PC-3 (cell line): ENCODE results near the gene UBTD1. TPM values are rescaled to one million over a fixed set of nuclear protein-coding genes. Genes with fewer than 3 reads are reported as not detected.

Source experiments
- ATAC-seq: fragments of 200-7000 bp; cut with Tn5 transposase; 2 replicates; pipeline ENCODE4 v1.9.1; 2020; ENCODE audit warnings: mild to moderate bottlenecking, moderate library complexity
- BruUV-seq: library from RNA; stranded (reverse); fragments of 400-500 nt; replicated peaks from 2 replicates; lab custom pipeline; 2021; lab: Mats Ljungman, UMichigan
- CTCF ChIA-PET: fragments of 300-600 bp; sonication (Branson Sonifier 250); formaldehyde crosslinking; loops from one replicate; lab custom pipeline; 2022; ENCODE audit warnings: antibody characterized with exemption; lab: Charles Lee
- POLR2A ChIA-PET: fragments of 300-600 bp; sonication (Branson Sonifier 250); formaldehyde crosslinking; loops from one replicate; lab custom pipeline; 2022; ENCODE audit warnings: antibody characterized with exemption; ENCODE audit not compliant: unreplicated experiment; lab: Charles Lee
- DNase-seq: peaks from one replicate; pipeline ENCODE4 v3.0.0-alpha.2; 2015
- H2AFZ ChIP-seq: fragments of 300-600 bp; sonication (generic); 2 replicates; pipeline ENCODE4 v1.6.0; 2016; ENCODE audit warnings: antibody characterized with exemption, low read length
- H3F3A ChIP-seq: fragments of 300-600 bp; sonication (generic); one replicate; pipeline ENCODE4 v1.6.0; 2017; ENCODE audit warnings: antibody characterized with exemption, low read length, control low read depth, mild to moderate bottlenecking; ENCODE audit not compliant: unreplicated experiment
- H3K27ac ChIP-seq: fragments of 300-600 bp; sonication (generic); 2 replicates; pipeline ENCODE4 v1.5.1; 2016; ENCODE audit warnings: mild to moderate bottlenecking, low read length
- H3K27me3 ChIP-seq: fragments of 300-600 bp; sonication (generic); 2 replicates; pipeline ENCODE4 v1.6.1; 2016; ENCODE audit warnings: low read length, mixed read lengths
- H3K36me3 ChIP-seq: fragments of 300-600 bp; sonication (generic); 2 replicates; pipeline ENCODE4 v1.6.1; 2016; ENCODE audit warnings: low read depth, mixed run types, low read length, mixed read lengths
- H3K4me1 ChIP-seq: fragments of 300-600 bp; sonication (generic); 2 replicates; pipeline ENCODE4 v1.5.1; 2016; ENCODE audit warnings: low read length; ENCODE audit not compliant: insufficient read depth
- H3K4me2 ChIP-seq: fragments of 300-600 bp; sonication (generic); 2 replicates; pipeline ENCODE4 v1.6.0; 2016; ENCODE audit warnings: low read length
- H3K4me3 ChIP-seq: fragments of 300-600 bp; sonication (generic); 2 replicates; pipeline ENCODE4 v1.5.1; 2016; ENCODE audit warnings: mild to moderate bottlenecking, low read length, mixed read lengths
- H3K79me2 ChIP-seq: fragments of 300-600 bp; sonication (generic); 2 replicates; pipeline ENCODE4 v1.6.1; 2017; ENCODE audit warnings: low read length, mixed read lengths
- H3K9ac ChIP-seq: fragments of 300-600 bp; sonication (generic); 2 replicates; pipeline ENCODE4 v1.6.0; 2016; ENCODE audit warnings: mild to moderate bottlenecking, low read length
- H3K9me2 ChIP-seq: fragments of 300-600 bp; sonication (generic); replicated peaks from 2 replicates; pipeline ENCODE4 v1.6.1; 2016; ENCODE audit warnings: mixed run types, low read length, mixed read lengths
- H3K9me3 ChIP-seq: fragments of 300-600 bp; sonication (generic); 2 replicates; pipeline ENCODE4 v1.6.1; 2016; ENCODE audit warnings: low read length, mixed read lengths
- H4K20me1 ChIP-seq: fragments of 300-600 bp; sonication (generic); 2 replicates; pipeline ENCODE4 v1.6.1; 2016; ENCODE audit warnings: low read length, mixed read lengths
- CTCF ChIP-seq: fragments of 300-600 bp; sonication (generic); conservative IDR thresholded peaks from 2 replicates; pipeline ENCODE4 v1.5.1; 2017; ENCODE audit warnings: antibody characterized with exemption, low read depth, mild to moderate bottlenecking, low read length
- EZH2 ChIP-seq: fragments of 300-600 bp; sonication (generic); IDR thresholded peaks from one replicate; pipeline ENCODE4 v1.6.1; 2017; ENCODE audit warnings: antibody characterized with exemption, mild to moderate bottlenecking, low read length; ENCODE audit not compliant: unreplicated experiment
- EZH2phosphoT487 ChIP-seq: fragments of 300-600 bp; sonication (generic); IDR thresholded peaks from 2 replicates; pipeline ENCODE4 v1.6.1; 2018; ENCODE audit warnings: mild to moderate bottlenecking, antibody characterized with exemption, low read length, borderline replicate concordance
- intact Hi-C: fragments of 100-400 bp; cut with micrococcal nuclease; formaldehyde crosslinking; loops from 2 replicates; pipeline ENCODE4 v1.9.0; 2023
- total RNA-seq: library from RNA; depleted of rRNA; stranded (reverse); fragments of >200 nt; gene quantifications from 2 replicates; pipeline ENCODE4 v1.2.3, GENCODE V29; 2014

The UBTD1 gene
- total RNA-seq, 1 experiment from 2014 or later, result 18.5 TPM

GRCh38 chr10:97572214-97572989 is 73.7 kb downstream of the UBTD1 start, which contains the start of gene ANKRD2:
Gene ANKRD2, plus strand, starts transcription at chr10:97572779. Its CDS starts 10 bp downstream, at chr10:97572789.
- H3K79me2 ChIP-seq, result no peaks in the 10 kb centered on the region
- H3K9ac ChIP-seq, result no peak within 1 kb of the TSS
- H3K4me3 ChIP-seq, result no peak within 1 kb of the TSS
- no peaks in the 10 kb centered on the region for H4K20me1 ChIP-seq
- DNase-seq, result peak; percentile 70
- H3K36me3 ChIP-seq, result no peaks in the 10 kb centered on the region
- BruUV-seq, result no TSS peak
- CTCF ChIA-PET, result interaction anchor here (1.7 kb wide), 1 partner anchor 40 kb away, joined by 9 read pairs; no protein-coding TSS in a partner anchor
- H3K27ac ChIP-seq, result peak within 1 kb of the TSS; percentile 73
- H3K9me2 ChIP-seq, result no peaks in the 10 kb centered on the region
- POLR2A ChIA-PET, result no interaction called here
- intact Hi-C loops, result no loop called here
- H3F3A ChIP-seq, result peaks cover 4% of the 10 kb centered on the region
- no peaks in the 10 kb centered on the region for H3K27me3 ChIP-seq
- H2AFZ ChIP-seq, result no peak within 1 kb of the TSS
- H3K9me3 ChIP-seq, result no peaks in the 10 kb centered on the region
- TF ChIP-seq CTCF (peak; percentile 85), EZH2 (no peak)
- peak; percentile 34 for ATAC-seq
- peaks cover 41% of the 10 kb centered on the region for H3K4me1 ChIP-seq
- H3K4me2 ChIP-seq, result peak within 1 kb of the TSS; percentile 67

GRCh38 chr10:97573021-97573420 is 74.3 kb downstream of the UBTD1 start:
- ChIA-PET POLR2A (no interaction called here), CTCF (no interaction called here)
- H3K27me3 ChIP-seq, result no peaks in the 10 kb centered on the region
- H3K9me2 ChIP-seq, result no peaks in the 10 kb centered on the region
- no peaks in the 10 kb centered on the region for H4K20me1 ChIP-seq
- H3K36me3 ChIP-seq, result no peaks in the 10 kb centered on the region
- H3K79me2 ChIP-seq, result no peaks in the 10 kb centered on the region
- H2AFZ ChIP-seq, result no peak overlapping the region
- TF ChIP-seq EZH2 (no peak), CTCF (no peak), EZH2phosphoT487 (no peak)
- ATAC-seq (no peak), DNase-seq (no peak)
- no peaks in the 10 kb centered on the region for H3K9me3 ChIP-seq
- no TSS peak for BruUV-seq
- H3K27ac ChIP-seq, result no peak overlapping the region
- no peak overlapping the region for H3K4me2 ChIP-seq
- no peak overlapping the region for H3K4me3 ChIP-seq
- H3K4me1 ChIP-seq, result peaks cover 41% of the 10 kb centered on the region
- H3K9ac ChIP-seq, result no peak overlapping the region
- H3F3A ChIP-seq, result peaks cover 4% of the 10 kb centered on the region
- intact Hi-C loops, result no loop called here

GRCh38 chr10:97573672-97574071 is 74.9 kb downstream of the UBTD1 start:
- no TSS peak for BruUV-seq
- no peak overlapping the region for H3K4me2 ChIP-seq

More at GRCh38 chr10:97573672-97574071, 74.9 kb downstream of the UBTD1 start:
- Histone ChIP-seq H3K27ac (no peak overlapping the region), H3K4me3 (no peak overlapping the region), H3K27me3 (no peaks in the 10 kb centered on the region), H3K9me3 (no peaks in the 10 kb centered on the region), H3F3A (peaks cover 4% of the 10 kb centered on the region), H4K20me1 (no peaks in the 10 kb centered on the region), H3K79me2 (no peaks in the 10 kb centered on the region), H3K4me1 (peaks cover 41% of the 10 kb centered on the region), H3K9me2 (no peaks in the 10 kb centered on the region), H2AFZ (no peak overlapping the region), H3K9ac (no peak overlapping the region), H3K36me3 (no peaks in the 10 kb centered on the region)
- TF ChIP-seq CTCF (no peak), EZH2 (no peak), EZH2phosphoT487 (no peak)
- ChIA-PET CTCF (no interaction called here), POLR2A (no interaction called here)
- ATAC-seq (no peak), DNase-seq (no peak)
- intact Hi-C loops, result loop anchor here (1.0 kb wide), 1 partner anchor 39 kb away; no protein-coding TSS in a partner anchor
